Stimulated activated CD8-positive, alpha-beta memory T cell treated with anti-CD3 and anti-CD28 coated beads, Interleukin-12 subunit alpha, Interleukin-12 subunit beta, amount 100 ng/mL, for 4 hours (primary cell): Measurements from ENCODE around the gene GKN1.

Source experiments
- DNase-seq: peaks from one replicate; pipeline ENCODE4 v3.0.0-alpha.2; 2020; ENCODE audit warnings: low read depth

GKN1 gene

DNA sequence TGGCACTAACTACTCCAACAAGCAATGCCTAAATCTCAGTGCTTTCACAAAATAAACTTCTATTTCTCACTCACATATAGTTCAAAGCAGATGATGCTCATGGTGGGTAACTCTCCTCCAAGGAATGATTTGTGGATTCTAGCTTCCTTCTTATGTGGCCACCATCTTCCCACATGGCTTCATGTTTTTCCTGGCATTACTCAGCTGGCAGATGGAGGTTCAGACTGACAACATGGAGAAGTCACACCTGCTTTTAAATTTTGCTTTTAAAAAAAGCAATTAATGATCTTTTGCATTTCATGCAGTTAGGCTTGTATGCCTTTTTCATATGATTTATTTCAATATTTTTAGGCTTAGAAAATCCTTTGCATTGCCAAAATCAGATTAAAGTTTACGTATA, 15.4 kb upstream of the GKN1 start:
- no peak for DNase-seq

- no peak for DNase-seq
These were observed 13.1 kb upstream of the GKN1 start for GRCh38 chr2:68961380-68961779.

DNA sequence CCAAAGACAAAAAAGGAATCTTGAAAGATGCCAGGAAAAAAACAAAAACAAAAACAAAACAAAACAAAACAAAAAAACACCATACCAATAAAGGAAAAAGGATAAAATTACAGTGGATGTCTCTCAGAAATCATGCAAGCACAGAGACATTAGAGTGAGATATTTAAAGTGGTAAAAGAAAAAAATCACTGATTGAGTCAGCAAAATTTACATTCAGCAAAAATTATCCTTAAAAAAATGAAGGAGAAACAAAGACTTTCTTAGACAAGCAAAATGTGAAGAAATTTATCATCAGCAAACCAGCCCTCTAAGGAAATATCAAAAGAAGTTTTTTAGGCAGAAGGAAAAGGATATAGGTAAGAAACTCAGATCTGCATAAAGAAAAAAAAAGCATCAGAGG, 10.2 kb upstream of the GKN1 start:
- no peak for DNase-seq

DNA sequence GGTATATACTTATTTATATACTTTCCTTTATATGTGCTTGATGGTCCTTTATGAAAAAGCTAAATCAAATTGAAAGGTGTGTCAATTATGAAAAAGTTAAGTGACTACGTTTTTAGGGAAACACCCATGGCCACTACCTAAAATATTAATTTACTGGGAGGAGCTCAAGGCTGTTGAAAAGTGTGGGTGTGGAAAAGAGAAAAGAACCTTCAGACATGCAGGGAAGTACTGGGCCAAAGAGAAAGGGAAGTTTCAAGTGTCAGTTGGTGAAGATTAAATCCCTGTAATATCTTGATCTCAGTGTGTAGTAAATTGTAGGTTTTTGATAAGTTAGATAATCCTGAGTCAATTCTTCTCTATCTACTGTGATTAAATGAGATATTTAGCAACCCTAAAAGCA, 6.2 kb upstream of the GKN1 start:
- no peak for DNase-seq

GRCh38 chr2:68969736-68970490, 4.5 kb upstream of the GKN1 start:
- DNase-seq: no peak

- DNase-seq: no peak
These were observed 3.7 kb upstream of the GKN1 start for GRCh38 chr2:68970566-68971265.

DNA sequence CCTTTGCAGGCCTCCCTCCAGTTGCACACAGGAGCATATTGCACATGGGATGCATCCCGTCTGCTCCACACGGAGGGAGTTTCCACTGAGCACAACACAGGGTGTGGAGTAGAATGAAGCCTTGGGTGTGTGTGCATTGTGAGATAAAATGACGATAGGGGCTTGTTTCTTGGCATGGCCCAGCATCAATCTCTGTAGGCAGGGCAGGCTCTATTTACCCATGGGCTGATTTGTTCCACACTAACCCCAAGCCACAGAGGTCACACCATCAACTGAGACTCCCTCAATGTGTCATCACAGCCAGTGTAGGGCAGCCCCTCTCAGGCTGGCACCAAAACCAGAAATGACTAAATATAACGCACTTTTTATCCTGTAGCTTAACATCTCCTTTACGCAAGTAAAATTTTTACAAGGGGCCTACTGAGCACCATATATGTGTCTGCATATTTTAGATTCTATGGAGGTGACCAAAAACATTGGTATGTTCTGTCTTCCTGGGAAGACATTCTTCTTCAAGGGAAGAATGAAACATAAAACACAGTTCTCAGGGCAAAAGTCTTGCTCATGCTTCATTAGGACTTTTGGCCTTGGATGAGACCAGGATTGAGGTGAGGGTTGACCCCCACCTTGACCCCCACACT, 2.7 kb upstream of the GKN1 start:
- DNase-seq: no peak

- DNase-seq: no peak
These were observed 670 bp downstream of the GKN1 start for GRCh38 chr2:68974946-68975665.

GRCh38 chr2:68975844-68976243, 1.4 kb downstream of the GKN1 start:
- no peak for DNase-seq

DNA sequence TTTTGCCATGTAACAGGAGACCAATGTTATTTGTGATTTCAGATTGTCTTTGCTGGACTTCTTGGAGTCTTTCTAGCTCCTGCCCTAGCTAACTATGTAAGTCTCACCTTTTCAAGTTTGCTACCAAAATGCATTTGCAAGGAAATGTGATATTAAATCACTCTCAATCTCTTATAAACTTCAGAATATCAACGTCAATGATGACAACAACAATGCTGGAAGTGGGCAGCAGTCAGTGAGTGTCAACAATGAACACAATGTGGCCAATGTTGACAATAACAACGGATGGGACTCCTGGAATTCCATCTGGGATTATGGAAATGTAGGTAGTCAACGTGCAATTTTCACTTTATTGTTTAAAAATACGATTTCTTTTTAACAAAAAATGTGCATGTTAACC, 3.0 kb downstream of the GKN1 start:
- DNase-seq: no peak

DNA sequence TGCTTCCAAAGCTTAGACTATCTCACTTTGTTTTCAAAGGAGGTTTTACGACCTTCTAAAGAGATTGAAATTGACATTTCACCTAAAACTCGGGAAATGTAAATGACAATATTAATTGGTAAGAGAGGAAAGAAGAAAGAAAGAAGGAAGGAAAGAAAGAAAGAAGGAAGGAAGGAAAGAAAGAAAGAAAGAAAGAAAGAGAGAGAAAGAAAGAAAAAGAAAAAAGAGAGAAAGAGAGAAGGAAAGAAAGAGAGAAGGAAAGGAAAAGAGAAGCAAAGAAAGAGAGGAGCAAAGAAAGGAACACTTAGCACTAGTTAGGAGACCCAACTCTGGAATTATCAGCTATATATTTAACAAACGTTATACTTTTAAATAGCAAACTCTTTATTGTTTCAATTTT, 3.7 kb downstream of the GKN1 start:
- DNase-seq: no peak

DNA sequence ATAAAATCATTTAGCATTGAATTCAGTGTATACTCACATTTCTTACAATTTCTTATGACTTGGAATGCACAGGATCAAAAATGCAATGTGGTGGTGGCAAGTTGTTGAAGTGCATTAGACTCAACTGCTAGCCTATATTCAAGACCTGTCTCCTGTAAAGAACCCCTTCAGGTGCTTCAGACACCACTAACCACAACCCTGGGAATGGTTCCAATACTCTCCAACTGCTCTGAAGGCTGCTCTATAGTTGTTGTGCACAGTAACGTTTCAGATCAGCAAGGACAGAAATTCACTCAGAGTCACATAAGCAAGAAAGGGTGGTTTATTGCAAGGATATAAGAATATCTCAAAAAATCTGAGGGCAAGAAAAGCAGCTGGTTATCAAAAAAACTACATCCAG, 6.5 kb downstream of the GKN1 start:
- no peak for DNase-seq

GRCh38 chr2:68987021-68987503, 12.6 kb downstream of the GKN1 start:
- no peak for DNase-seq

DNA sequence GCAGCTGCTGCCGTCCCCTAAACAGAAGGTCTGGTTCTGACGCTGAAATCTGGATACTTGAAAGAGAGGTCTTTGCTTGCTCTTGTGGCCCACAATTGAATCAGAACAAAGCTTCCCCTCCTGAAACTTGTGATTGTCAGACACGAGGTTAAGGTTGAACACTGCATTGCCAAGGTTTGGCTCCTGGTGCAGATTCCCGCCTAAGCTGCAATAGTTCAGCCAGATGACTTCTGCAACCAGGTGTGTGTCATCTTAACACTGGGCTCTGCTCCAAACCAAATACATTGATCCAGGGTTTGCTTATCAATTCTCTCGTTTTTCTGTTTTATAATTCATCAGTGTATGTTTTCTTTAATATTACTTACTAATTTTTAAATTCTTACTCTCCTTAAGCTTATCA, 14.6 kb downstream of the GKN1 start:
- DNase-seq: no peak

DNA sequence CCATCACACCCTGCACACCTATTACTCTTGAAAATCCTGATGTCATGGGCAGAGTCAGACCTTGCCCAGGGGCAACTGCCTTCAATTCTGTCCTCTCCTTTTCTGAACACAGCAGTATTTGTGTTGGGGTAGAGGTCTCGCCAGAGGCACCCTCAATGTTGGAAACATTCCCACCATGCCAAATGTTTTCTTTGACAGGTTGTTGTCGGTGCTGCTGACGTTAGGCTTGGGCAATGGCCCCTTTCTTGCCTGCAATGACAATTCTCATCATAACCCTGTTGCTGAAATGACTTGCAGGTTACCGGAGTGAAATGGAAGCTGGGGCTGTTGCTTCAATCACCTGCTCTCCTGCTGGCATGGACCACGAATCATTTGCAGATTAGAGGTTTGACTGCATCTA, 17.9 kb downstream of the GKN1 start:
- DNase-seq: no peak

- no peak for DNase-seq
These were observed 18.5 kb downstream of the GKN1 start for GRCh38 chr2:68992933-68993332.

DNA sequence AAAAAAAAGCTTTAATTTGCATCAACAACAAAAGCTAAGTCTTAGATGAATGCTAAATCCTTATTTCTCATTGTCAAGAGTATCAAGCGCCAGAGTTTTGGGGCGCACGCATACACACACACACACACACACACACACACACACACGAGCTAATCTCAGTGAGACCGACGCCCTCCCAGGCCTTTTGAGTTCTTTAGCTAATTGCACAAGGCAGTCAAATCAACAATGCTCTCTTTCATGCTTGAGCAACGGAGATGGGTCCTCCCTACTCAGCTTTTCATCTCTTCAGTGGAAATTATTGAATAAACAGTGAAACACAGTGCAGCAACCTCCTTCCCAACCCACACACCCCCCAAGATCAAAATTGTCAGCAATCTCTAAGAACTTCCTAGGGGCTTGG, 19.2 kb downstream of the GKN1 start:
- no peak for DNase-seq

DNA sequence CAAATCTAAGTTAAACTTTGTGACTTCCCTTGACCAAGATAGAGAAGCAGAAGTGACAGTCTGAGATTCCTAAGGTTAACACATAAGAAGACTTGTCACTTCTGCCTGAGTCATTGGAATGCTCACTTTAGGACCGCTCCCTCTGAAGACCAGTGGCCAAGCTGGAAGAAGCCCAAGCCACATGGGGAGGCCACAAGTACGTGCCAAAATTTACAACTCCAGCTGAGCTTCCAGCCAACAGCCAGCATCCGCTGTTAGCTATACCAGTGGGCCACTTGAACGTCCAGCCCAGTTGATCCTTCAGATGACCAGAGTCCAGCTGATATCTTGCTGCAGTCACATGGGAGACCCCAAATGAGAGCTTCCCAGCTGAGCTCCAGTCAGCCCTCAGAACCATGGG, 20.4 kb downstream of the GKN1 start:
- no peak for DNase-seq

- DNase-seq: no peak
These were observed 21.5 kb downstream of the GKN1 start for GRCh38 chr2:68995916-68996315.

DNA sequence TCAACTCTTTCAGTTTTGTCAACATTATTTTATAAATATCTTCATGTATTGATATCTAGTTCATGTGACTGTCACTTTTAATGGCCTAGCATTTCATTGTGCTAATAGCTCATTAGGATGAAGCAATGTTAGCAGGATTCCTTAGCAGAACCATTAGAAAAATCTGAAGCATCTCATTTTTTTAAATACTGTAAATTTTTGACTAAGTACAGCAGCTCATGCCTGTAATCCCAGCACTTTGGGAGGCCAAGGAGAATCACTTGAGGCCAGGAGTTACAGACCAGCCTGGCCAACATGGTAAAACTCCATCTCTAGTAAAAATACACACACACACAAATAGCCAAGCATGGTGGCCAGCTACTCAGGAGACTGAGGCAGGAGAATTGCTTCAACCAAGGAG, 23.0 kb downstream of the GKN1 start:
- DNase-seq: no peak

DNA sequence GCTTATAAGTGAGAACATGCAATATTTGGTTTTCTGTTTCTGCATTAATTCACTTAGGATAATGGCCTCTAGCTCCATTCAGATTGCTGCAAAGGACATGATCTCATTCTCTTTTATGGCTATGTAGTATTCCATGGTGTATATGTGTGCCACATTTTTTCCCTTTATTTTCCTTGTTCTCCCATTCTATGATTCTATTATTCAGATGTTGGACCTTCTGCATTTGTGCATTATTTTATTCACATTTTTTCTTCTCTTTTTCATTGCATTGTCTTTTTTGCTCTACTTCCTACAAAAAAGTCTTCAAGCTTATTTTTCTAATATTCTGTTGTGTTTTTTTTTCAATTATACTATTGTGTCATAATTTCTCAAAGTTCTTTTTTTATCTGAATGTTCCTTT, 27.4 kb downstream of the GKN1 start:
- no peak for DNase-seq

- DNase-seq: no peak
These were observed 29.3 kb downstream of the GKN1 start for GRCh38 chr2:69003731-69004130.

GRCh38 chr2:69007169-69007568, 32.7 kb downstream of the GKN1 start:
- no peak for DNase-seq
